Vagina (tissue), 2 donors: ENCODE data around the gene DAG1. TPM values are rescaled to one million over a fixed set of nuclear protein-coding genes. Genes with fewer than 3 reads are reported as not detected.

ENCODE experiments used
- DNase-seq, 2 donors: peaks; one replicate each; pipeline ENCODE4 v3.0.0-alpha.2; 2017; ENCODE audit errors: extremely low spot score in 2 of 2
- H3K27ac ChIP-seq: fragments of 200-600 bp; sonication (generic); one replicate; pipeline ENCODE4 v1.5.1; 2019
- H3K27me3 ChIP-seq: fragments of 200-600 bp; sonication (generic); one replicate; pipeline ENCODE4 v1.5.1; 2019
- H3K36me3 ChIP-seq, 2 donors: fragments of 200-600 bp; sonication (generic); one replicate each; pipeline ENCODE4 v1.5.1; 2017 to 2019
- H3K4me1 ChIP-seq: fragments of 200-600 bp; sonication (generic); one replicate; pipeline ENCODE4 v1.5.1; 2019
- H3K4me3 ChIP-seq, 2 donors: fragments of 200-600 bp; sonication (generic); 1 replicate in 1 of 2; 2 replicates in 1 of 2; pipeline ENCODE4 v1.5.1; 2016 to 2019
- H3K9me3 ChIP-seq: fragments of 200-600 bp; sonication (generic); one replicate; pipeline ENCODE4 v1.5.1; 2019
- CTCF ChIP-seq, 3 experiments: fragments of 450-650 bp in 2 of 3; fragments of 200-600 bp in 1 of 3; sonication (generic) in 1 of 3; IDR thresholded peaks; one replicate each; pipeline ENCODE4 v1.5.1; 2017 to 2019; ENCODE audit warnings: antibody characterized with exemption in 3 of 3, mild to moderate bottlenecking in 2 of 3, moderate library complexity in 2 of 3
- POLR2A ChIP-seq, 2 donors: fragments of 450-650 bp; IDR thresholded peaks; one replicate each; pipeline ENCODE4 v1.6.1; 2017; ENCODE audit warnings: antibody characterized with exemption in 2 of 2, mild to moderate bottlenecking in 2 of 2, moderate library complexity in 2 of 2
- POLR2AphosphoS5 ChIP-seq, 2 donors: sonication (generic); formaldehyde crosslinking; IDR thresholded peaks; one replicate each; pipeline ENCODE4 v1.9.0; 2017; ENCODE audit warnings: antibody characterized with exemption in 2 of 2, mild to moderate bottlenecking in 2 of 2, low read depth in 1 of 2; ENCODE audit not compliant: insufficient read depth in 1 of 2
- intact Hi-C: fragments of 100-400 bp; cut with DNase I; formaldehyde crosslinking; loops from one replicate; pipeline ENCODE4 v1.15.1; 2023
- total RNA-seq: library from RNA; depleted of rRNA; stranded (reverse); fragments of >200 nt; gene quantifications from one replicate; pipeline ENCODE4 v1.2.3, GENCODE V29; 2016

The DAG1 gene
- total RNA-seq, 1 donor from 2014 or later: 46.7 TPM

- peaks cover 41% of the 10 kb centered on the region for H3K4me1 ChIP-seq
- TF ChIP-seq POLR2A (IDR thresholded peaks at IDR 0.05) (no peak), POLR2AphosphoS5 (IDR thresholded peaks at IDR 0.05; ENCODE audit: insufficient read depth in 1 of 2, low read depth in 1 of 2) (peak in 1 of 2 donors; percentile 94)
- no peaks in the 10 kb centered on the region for H3K9me3 ChIP-seq
- DNase-seq: no peak
- no peaks in the 10 kb centered on the region for H3K36me3 ChIP-seq
- intact Hi-C loops: no loop called here
- peak overlapping the region; percentile 72 to 83 for H3K4me3 ChIP-seq
- no peaks in the 10 kb centered on the region for H3K27me3 ChIP-seq
- H3K27ac ChIP-seq: peak overlapping the region; percentile 91
Observed at GRCh38 chr3:49469037-49469935, 781 bp upstream of the DAG1 start.

- DNase-seq: no peak
- no peaks in the 10 kb centered on the region for H3K9me3 ChIP-seq
- peak overlapping the region; percentile 88 for H3K27ac ChIP-seq
- no peaks in the 10 kb centered on the region for H3K27me3 ChIP-seq
- peak overlapping the region; percentile 72 to 83 for H3K4me3 ChIP-seq
- H3K36me3 ChIP-seq: no peaks in the 10 kb centered on the region
- TF ChIP-seq POLR2A (IDR thresholded peaks at IDR 0.05) (no peak), POLR2AphosphoS5 (IDR thresholded peaks at IDR 0.05; ENCODE audit: insufficient read depth in 1 of 2, low read depth in 1 of 2) (peak in 1 of 2 donors; percentile 32)
- H3K4me1 ChIP-seq: peaks cover 41% of the 10 kb centered on the region
- intact Hi-C loops: no loop called here
Observed at GRCh38 chr3:49470714-49471420, 800 bp downstream of the DAG1 start.

- H3K9me3 ChIP-seq: no peaks in the 10 kb centered on the region
- DNase-seq: no peak
- intact Hi-C loops: no loop called here
- peak overlapping the region; percentile 88 for H3K27ac ChIP-seq
- peaks cover 41% of the 10 kb centered on the region for H3K4me1 ChIP-seq
- TF ChIP-seq POLR2A (IDR thresholded peaks at IDR 0.05) (no peak), CTCF (IDR thresholded peaks at IDR 0.05) (no peak), POLR2AphosphoS5 (IDR thresholded peaks at IDR 0.05; ENCODE audit: insufficient read depth in 1 of 2, low read depth in 1 of 2) (no peak)
- no peaks in the 10 kb centered on the region for H3K27me3 ChIP-seq
- H3K4me3 ChIP-seq: peak overlapping the region in 1 of 2 donors; percentile 72
- peaks cover 0 to 4% of the 10 kb centered on the region in 2 donors for H3K36me3 ChIP-seq
Observed at GRCh38 chr3:49471856-49472495, 1.9 kb downstream of the DAG1 start.

GRCh38 chr3:49476563-49476962 is 6.5 kb downstream of the DAG1 start:
- no peak overlapping the region for H3K4me3 ChIP-seq
- no peak overlapping the region for H3K27ac ChIP-seq
- H3K4me1 ChIP-seq: peaks cover 12% of the 10 kb centered on the region
- DNase-seq: no peak
- no peaks in the 10 kb centered on the region for H3K27me3 ChIP-seq
- intact Hi-C loops: no loop called here
- H3K9me3 ChIP-seq: no peaks in the 10 kb centered on the region
- no peak for TF ChIP-seq CTCF (IDR thresholded peaks at IDR 0.05)
- no peak for TF ChIP-seq POLR2AphosphoS5 (IDR thresholded peaks at IDR 0.05; ENCODE audit: insufficient read depth in 1 of 2, low read depth in 1 of 2)
- no peak for TF ChIP-seq POLR2A (IDR thresholded peaks at IDR 0.05)
- H3K36me3 ChIP-seq: peaks cover 0 to 13% of the 10 kb centered on the region in 2 donors

- H3K4me1 ChIP-seq: no peaks in the 10 kb centered on the region
- H3K36me3 ChIP-seq: peaks cover 0 to 2% of the 10 kb centered on the region in 2 donors
- no peaks in the 10 kb centered on the region for H3K27me3 ChIP-seq
- H3K4me3 ChIP-seq: no peak overlapping the region
- no peaks in the 10 kb centered on the region for H3K9me3 ChIP-seq
- DNase-seq: no peak
- TF ChIP-seq POLR2AphosphoS5 (IDR thresholded peaks at IDR 0.05; ENCODE audit: insufficient read depth in 1 of 2, low read depth in 1 of 2) (no peak), POLR2A (IDR thresholded peaks at IDR 0.05) (no peak), CTCF (IDR thresholded peaks at IDR 0.05) (no peak)
- intact Hi-C loops: no loop called here
- H3K27ac ChIP-seq: no peak overlapping the region
Observed at GRCh38 chr3:49482766-49483165, 12.7 kb downstream of the DAG1 start.
